Stimulated activated naive CD8-positive, alpha-beta T cell treated with anti-CD3 and anti-CD28 coated beads, Interleukin-15, Interleukin-2, amounts not matched to agents 100 ng/mL and 50 ng/mL, for 24 hours (primary cell): Measurements from ENCODE around the gene CFAP47.
"Not testable (repeated sequence)": the region's sequence is repeated elsewhere in the genome, so short reads cannot be mapped to it uniquely, and the experiment has no call there.

ENCODE experiments used
- H3K27ac Mint-ChIP-seq: one replicate; pipeline ENCODE4 v1.8.0; 2021; ENCODE audit warnings: mild to moderate bottlenecking, mixed read lengths
- H3K27me3 Mint-ChIP-seq: one replicate; pipeline ENCODE4 v1.8.0; 2021; ENCODE audit warnings: mixed read lengths
- H3K36me3 Mint-ChIP-seq: one replicate; pipeline ENCODE4 v1.8.0; 2021; ENCODE audit warnings: low read depth, mixed read lengths
- H3K4me1 Mint-ChIP-seq: one replicate; pipeline ENCODE4 v1.8.0; 2021; ENCODE audit warnings: low read depth, mixed read lengths
- H3K4me3 Mint-ChIP-seq: one replicate; pipeline ENCODE4 v1.8.0; 2021; ENCODE audit warnings: mild to moderate bottlenecking, mixed read lengths
- H3K9me3 Mint-ChIP-seq: one replicate; pipeline ENCODE4 v1.8.0; 2021; ENCODE audit warnings: mixed read lengths

Gene CFAP47

GRCh38 chrX:36159254-36159653, 239.7 kb downstream of the CFAP47 start:
- no peak overlapping the region for H3K4me3 Mint-ChIP-seq
- no peaks in the 10 kb centered on the region for H3K36me3 Mint-ChIP-seq
- H3K9me3 Mint-ChIP-seq: no peaks in the 10 kb centered on the region
- H3K27me3 Mint-ChIP-seq: no peaks in the 10 kb centered on the region
- H3K4me1 Mint-ChIP-seq: no peaks in the 10 kb centered on the region
- no peak overlapping the region for H3K27ac Mint-ChIP-seq

DNA sequence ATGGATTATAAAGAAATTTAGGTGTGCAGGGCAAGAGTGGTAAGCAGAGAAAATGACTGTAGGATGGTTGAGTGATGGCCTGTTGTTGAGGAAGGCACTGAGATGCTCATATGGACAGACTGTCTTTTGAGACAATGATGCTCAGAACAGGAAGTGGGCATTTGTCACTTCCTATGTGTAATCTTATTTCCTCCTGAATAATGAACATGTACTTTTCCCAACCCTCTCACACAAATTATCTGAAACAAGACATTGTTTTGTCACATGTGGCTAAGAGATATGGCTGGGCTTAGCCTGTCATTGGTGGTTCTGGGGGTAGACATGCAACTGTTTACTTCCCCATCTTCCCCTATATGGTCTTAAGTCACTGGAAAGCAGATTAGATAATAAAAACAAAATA, 240.5 kb downstream of the CFAP47 start:
- H3K4me3 Mint-ChIP-seq: no peak overlapping the region
- H3K27ac Mint-ChIP-seq: no peak overlapping the region
- H3K36me3 Mint-ChIP-seq: no peaks in the 10 kb centered on the region
- H3K9me3 Mint-ChIP-seq: no peaks in the 10 kb centered on the region
- H3K27me3 Mint-ChIP-seq: no peaks in the 10 kb centered on the region
- H3K4me1 Mint-ChIP-seq: no peaks in the 10 kb centered on the region

- Mint-ChIP-seq H3K36me3 (no peaks in the 10 kb centered on the region), H3K4me1 (no peaks in the 10 kb centered on the region), H3K9me3 (no peaks in the 10 kb centered on the region), H3K4me3 (no peak overlapping the region), H3K27me3 (no peaks in the 10 kb centered on the region), H3K27ac (no peak overlapping the region)
Measured at GRCh38 chrX:36198575-36198974, 279.0 kb downstream of the CFAP47 start.

GRCh38 chrX:36199928-36200327, 280.4 kb downstream of the CFAP47 start:
- H3K27me3 Mint-ChIP-seq: no peaks in the 10 kb centered on the region
- no peaks in the 10 kb centered on the region for H3K4me1 Mint-ChIP-seq

GRCh38 chrX:36214924-36215323, 295.4 kb downstream of the CFAP47 start:
- H3K4me1 Mint-ChIP-seq: no peaks in the 10 kb centered on the region
- H3K27ac Mint-ChIP-seq: no peak overlapping the region
- H3K36me3 Mint-ChIP-seq: no peaks in the 10 kb centered on the region
- peaks cover 3% of the 10 kb centered on the region for H3K9me3 Mint-ChIP-seq
- no peak overlapping the region for H3K4me3 Mint-ChIP-seq
- no peaks in the 10 kb centered on the region for H3K27me3 Mint-ChIP-seq

More at GRCh38 chrX:36199928-36200327, 280.4 kb downstream of the CFAP47 start:
- no peak overlapping the region for H3K27ac Mint-ChIP-seq
- H3K36me3 Mint-ChIP-seq: no peaks in the 10 kb centered on the region
- no peak overlapping the region for H3K4me3 Mint-ChIP-seq
- H3K9me3 Mint-ChIP-seq: no peaks in the 10 kb centered on the region

DNA sequence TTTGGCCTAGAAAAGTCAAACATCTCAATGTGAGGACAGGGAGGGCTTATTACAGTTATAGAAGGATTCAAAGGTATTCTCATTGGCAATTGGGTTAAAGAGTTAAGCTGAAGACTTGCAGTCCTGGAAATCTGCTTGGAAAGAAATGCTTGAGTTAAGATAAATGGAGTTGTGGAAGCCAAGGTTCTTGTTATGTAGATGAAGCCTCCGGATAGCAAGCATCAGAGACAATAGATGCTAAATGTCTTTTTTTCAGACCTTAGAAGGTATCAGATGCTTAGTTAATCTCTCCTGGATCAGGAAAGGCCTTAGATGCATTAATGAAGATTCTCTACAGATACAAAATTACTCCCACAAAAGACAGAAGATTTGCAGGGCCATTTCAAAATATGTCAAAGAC, 299.3 kb downstream of the CFAP47 start:
- Mint-ChIP-seq H3K36me3 (no peaks in the 10 kb centered on the region), H3K27ac (no peak overlapping the region), H3K9me3 (no peaks in the 10 kb centered on the region), H3K4me3 (no peak overlapping the region), H3K4me1 (no peaks in the 10 kb centered on the region), H3K27me3 (no peaks in the 10 kb centered on the region)

- H3K4me3 Mint-ChIP-seq, H3K9me3 Mint-ChIP-seq, H3K27me3 Mint-ChIP-seq, H3K36me3 Mint-ChIP-seq, H3K27ac Mint-ChIP-seq, H3K4me1 Mint-ChIP-seq: not testable (repeated sequence)
Measured at GRCh38 chrX:36234840-36235528, 315.4 kb downstream of the CFAP47 start.

GRCh38 chrX:36241397-36241796, 321.9 kb downstream of the CFAP47 start:
- Mint-ChIP-seq H3K27me3 (no peaks in the 10 kb centered on the region), H3K36me3 (no peaks in the 10 kb centered on the region), H3K27ac (no peak overlapping the region), H3K4me1 (no peaks in the 10 kb centered on the region), H3K9me3 (no peaks in the 10 kb centered on the region), H3K4me3 (no peak overlapping the region)

DNA sequence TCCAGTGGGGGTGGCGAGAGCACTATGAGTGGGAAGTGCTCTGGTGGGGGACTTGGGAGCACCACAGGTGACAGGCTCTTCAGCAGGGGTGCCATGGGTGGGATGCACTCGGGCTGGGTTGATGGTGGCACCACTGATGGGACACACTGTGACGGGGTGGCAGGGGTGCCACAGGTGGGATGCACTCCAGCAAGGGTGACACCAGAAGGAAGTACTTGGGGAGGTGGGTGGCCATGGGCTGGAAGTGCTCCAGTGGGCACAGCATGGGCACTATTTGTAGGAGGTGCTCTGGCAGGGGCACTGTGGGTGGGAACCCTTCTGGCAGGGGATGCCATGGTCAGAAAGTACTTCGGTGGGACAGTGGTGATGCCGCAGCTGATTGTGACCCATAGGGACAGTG, 346.6 kb downstream of the CFAP47 start:
- Mint-ChIP-seq H3K4me3 (no peak overlapping the region), H3K4me1 (no peaks in the 10 kb centered on the region), H3K9me3 (peaks cover 7% of the 10 kb centered on the region), H3K27me3 (no peaks in the 10 kb centered on the region), H3K27ac (no peak overlapping the region), H3K36me3 (no peaks in the 10 kb centered on the region)

- Mint-ChIP-seq H3K4me3 (no peak overlapping the region), H3K9me3 (no peaks in the 10 kb centered on the region), H3K27me3 (no peaks in the 10 kb centered on the region), H3K27ac (no peak overlapping the region), H3K4me1 (no peaks in the 10 kb centered on the region), H3K36me3 (no peaks in the 10 kb centered on the region)
Measured at GRCh38 chrX:36310136-36310535, 390.6 kb downstream of the CFAP47 start.

DNA sequence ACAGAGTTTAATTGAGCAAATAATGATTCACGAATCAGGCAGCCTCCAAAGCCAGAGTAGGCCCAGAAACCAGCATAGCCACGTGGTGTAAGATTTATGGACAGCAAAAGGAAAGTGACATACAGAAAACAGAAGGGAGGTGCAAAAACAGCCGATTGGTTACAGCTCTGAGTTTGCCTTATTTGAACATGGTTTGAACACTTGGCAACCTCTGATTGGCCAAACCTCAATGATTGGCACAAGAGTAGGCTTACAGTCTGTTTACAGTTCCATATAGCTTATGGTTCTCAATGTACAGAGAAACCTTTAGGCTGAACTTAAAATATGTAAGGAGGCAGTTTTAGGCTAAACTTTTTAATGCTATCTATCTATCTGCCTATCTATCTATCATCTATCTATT, 394.8 kb downstream of the CFAP47 start:
- H3K27me3 Mint-ChIP-seq: no peaks in the 10 kb centered on the region
- H3K36me3 Mint-ChIP-seq: no peaks in the 10 kb centered on the region
- H3K9me3 Mint-ChIP-seq: no peaks in the 10 kb centered on the region
- H3K4me1 Mint-ChIP-seq: no peaks in the 10 kb centered on the region
- H3K4me3 Mint-ChIP-seq: no peak overlapping the region
- no peak overlapping the region for H3K27ac Mint-ChIP-seq

GRCh38 chrX:36334572-36334971, 415.0 kb downstream of the CFAP47 start:
- H3K4me1 Mint-ChIP-seq: no peaks in the 10 kb centered on the region
- no peak overlapping the region for H3K27ac Mint-ChIP-seq
- no peak overlapping the region for H3K4me3 Mint-ChIP-seq
- H3K9me3 Mint-ChIP-seq: peaks cover 6% of the 10 kb centered on the region
- H3K36me3 Mint-ChIP-seq: no peaks in the 10 kb centered on the region
- H3K27me3 Mint-ChIP-seq: no peaks in the 10 kb centered on the region

DNA sequence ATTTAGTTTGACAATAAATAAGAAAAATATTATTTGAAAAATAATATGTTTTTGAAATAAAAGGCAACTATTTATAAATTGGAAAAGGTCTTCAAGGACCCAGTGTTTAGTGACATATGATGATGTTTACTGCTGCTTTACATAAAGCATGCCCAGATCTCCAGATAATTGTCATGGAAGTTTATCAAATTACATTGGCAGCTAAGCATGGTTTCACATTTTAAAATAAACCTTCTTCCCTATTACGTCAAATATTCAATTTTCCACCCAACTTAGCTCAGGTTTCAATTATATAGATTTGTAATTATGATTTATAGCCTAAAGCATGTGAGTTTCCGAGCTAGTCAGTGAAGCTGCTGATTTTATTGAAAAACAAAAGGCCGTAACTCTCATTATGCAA, 417.2 kb downstream of the CFAP47 start:
- Mint-ChIP-seq H3K4me3 (no peak overlapping the region), H3K4me1 (no peaks in the 10 kb centered on the region), H3K36me3 (no peaks in the 10 kb centered on the region), H3K9me3 (peaks cover 6% of the 10 kb centered on the region), H3K27ac (no peak overlapping the region), H3K27me3 (no peaks in the 10 kb centered on the region)

GRCh38 chrX:36344301-36344700, 424.8 kb downstream of the CFAP47 start:
- H3K27ac Mint-ChIP-seq: no peak overlapping the region
- H3K4me3 Mint-ChIP-seq: no peak overlapping the region
- H3K4me1 Mint-ChIP-seq: no peaks in the 10 kb centered on the region
- H3K27me3 Mint-ChIP-seq: no peaks in the 10 kb centered on the region
- H3K9me3 Mint-ChIP-seq: no peaks in the 10 kb centered on the region
- H3K36me3 Mint-ChIP-seq: no peaks in the 10 kb centered on the region

DNA sequence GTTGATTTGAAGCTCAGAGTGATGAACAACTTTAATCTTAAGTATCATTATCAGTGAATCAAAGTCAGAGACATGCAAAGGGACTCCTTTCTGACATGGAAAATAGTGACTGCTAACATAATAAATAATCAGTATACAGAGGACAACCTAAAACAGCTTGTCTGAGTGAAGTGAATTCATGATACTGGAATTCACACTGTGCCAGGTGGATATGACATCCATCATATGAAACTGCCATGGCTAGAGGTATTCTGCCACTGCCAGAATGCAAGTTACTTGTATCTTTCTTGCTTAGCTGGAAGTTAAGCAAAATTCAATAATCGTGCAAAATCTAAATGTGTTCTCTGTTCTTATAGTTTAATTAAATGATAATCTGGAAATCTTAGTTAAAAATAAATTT, 429.0 kb downstream of the CFAP47 start:
- H3K4me1 Mint-ChIP-seq: no peaks in the 10 kb centered on the region
- no peaks in the 10 kb centered on the region for H3K9me3 Mint-ChIP-seq
- no peaks in the 10 kb centered on the region for H3K36me3 Mint-ChIP-seq
- no peak overlapping the region for H3K4me3 Mint-ChIP-seq
- no peaks in the 10 kb centered on the region for H3K27me3 Mint-ChIP-seq
- no peak overlapping the region for H3K27ac Mint-ChIP-seq

DNA sequence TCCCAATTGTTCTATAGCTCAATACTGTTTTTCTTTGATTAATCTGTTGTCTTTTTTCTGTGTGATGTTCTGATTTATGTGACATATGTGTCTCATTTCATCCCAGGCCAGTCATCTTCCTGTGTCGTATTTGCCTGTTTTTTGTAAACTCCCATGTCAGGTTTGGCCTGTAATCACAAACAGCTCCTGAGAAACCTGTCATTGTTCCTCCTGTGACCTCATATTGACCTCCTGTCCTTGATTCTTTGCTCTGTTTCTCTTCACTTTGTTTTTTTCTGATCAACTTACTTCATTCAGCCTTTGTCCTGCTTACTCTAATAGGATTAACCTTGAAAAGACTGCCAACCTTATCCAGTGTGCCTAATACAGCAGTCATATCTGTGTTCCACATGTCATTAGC, 438.3 kb downstream of the CFAP47 start:
- Mint-ChIP-seq H3K4me3 (no peak overlapping the region), H3K4me1 (no peaks in the 10 kb centered on the region), H3K27ac (no peak overlapping the region), H3K27me3 (no peaks in the 10 kb centered on the region), H3K36me3 (no peaks in the 10 kb centered on the region), H3K9me3 (no peaks in the 10 kb centered on the region)
